HFF-Myc (cell line): ENCODE results near the gene H19.

Experiments used
- DNase-seq: peaks from one replicate; pipeline ENCODE4 v3.0.0-alpha.2; 2011; ENCODE audit warnings: low read depth; ENCODE audit errors: extremely low read depth
- H3K4me3 ChIP-seq: replicated peaks from 2 replicates; pipeline ENCODE4 v1.5.1; 2011; ENCODE audit warnings: low read depth, mild to moderate bottlenecking, control low read depth, low read length
- CTCF ChIP-seq: IDR thresholded peaks from 2 replicates; pipeline ENCODE4 v1.5.1; 2012; ENCODE audit warnings: mild to moderate bottlenecking, low read depth, low read length, control low read depth; ENCODE audit errors: missing control alignments

The H19 gene

GRCh38 chr11:2027708-2028107 is 30.1 kb upstream of the H19 start:
- DNase-seq, result no peak
- no peak overlapping the region for H3K4me3 ChIP-seq
- TF ChIP-seq CTCF, result no peak

GRCh38 chr11:2015025-2015424 is 17.4 kb upstream of the H19 start:
- no peak overlapping the region for H3K4me3 ChIP-seq
- TF ChIP-seq CTCF, result no peak
- no peak for DNase-seq

GRCh38 chr11:2012440-2012839 is 14.8 kb upstream of the H19 start:
- H3K4me3 ChIP-seq, result no peak overlapping the region
- TF ChIP-seq CTCF, result no peak
- no peak for DNase-seq

GRCh38 chr11:2004466-2004865 is 6.8 kb upstream of the H19 start:
- TF ChIP-seq CTCF, result no peak
- H3K4me3 ChIP-seq, result no peak overlapping the region
- DNase-seq, result no peak

GRCh38 chr11:2002807-2003206 is 5.2 kb upstream of the H19 start:
- no peak for TF ChIP-seq CTCF
- DNase-seq, result no peak
- H3K4me3 ChIP-seq, result no peak overlapping the region

- TF ChIP-seq CTCF, result no peak
- H3K4me3 ChIP-seq, result no peak overlapping the region
- no peak for DNase-seq
Observed at GRCh38 chr11:2002042-2002776, 4.6 kb upstream of the H19 start.

- H3K4me3 ChIP-seq, result no peak overlapping the region
- no peak for DNase-seq
- TF ChIP-seq CTCF, result no peak
Observed at GRCh38 chr11:1998861-1999260, 1.2 kb upstream of the H19 start.
